ENCODE results near the gene MAL.

DNA sequence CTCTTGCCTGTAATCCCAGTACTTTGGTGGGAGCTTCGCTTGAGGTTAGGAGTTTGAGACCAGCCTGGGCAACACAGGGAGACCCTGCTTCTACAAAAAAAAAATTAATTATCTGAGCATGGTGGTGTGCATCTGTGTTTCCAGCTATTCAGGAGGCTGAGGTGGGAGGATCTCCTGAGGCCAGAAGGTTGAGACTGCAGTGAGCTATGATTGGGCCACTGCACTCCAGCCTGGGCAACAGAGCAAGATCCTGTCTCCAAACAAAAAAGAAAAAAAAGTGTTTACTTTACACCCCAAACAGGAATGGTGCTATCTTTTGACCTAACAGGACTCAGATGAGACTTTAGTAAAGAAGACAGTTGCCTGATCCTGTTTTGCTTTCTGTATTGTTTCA lies 35.6 kb downstream of the MAL start:
- no peak for TF ChIP-seq EZH2 (IDR thresholded peaks at IDR 0.05)
- no peak for TF ChIP-seq POLR2AphosphoS5 (IDR thresholded peaks at IDR 0.05; ENCODE audit: borderline replicate concordance, low read depth, low read length)
- no peak for TF ChIP-seq FOXP2 (optimal IDR thresholded peaks at IDR 0.05; ENCODE audit: control extremely low read depth, extremely low read length, insufficient read depth)
